Spleen (tissue), 11 donors: ENCODE results near the gene FUT7. TPM values are rescaled to one million over a fixed set of nuclear protein-coding genes. Genes with fewer than 3 reads are reported as not detected.
"Not testable (repeated sequence)": the region's sequence is repeated elsewhere in the genome, so short reads cannot be mapped to it uniquely, and the experiment has no call there.

ENCODE experiments used
- DNase-seq: peaks from one replicate; pipeline ENCODE4 v3.0.0-alpha.2; 2020
- H3K27ac ChIP-seq, 8 donors: fragments of 200-600 bp; sonication (generic) in 7 of 8; 1 replicate in 4 of 8; 2 replicates in 4 of 8; pipeline versions ENCODE4 v1.5.0 to v1.8.0; 2016 to 2021; ENCODE audit warnings: inconsistent platforms in 4 of 8, mild to moderate bottlenecking in 4 of 8, moderate library complexity in 1 of 8
- H3K27me3 ChIP-seq, 7 donors: fragments of 200-600 bp; sonication (generic) in 6 of 7; replicated peaks in 1 of 7; 1 replicate in 4 of 7; 2 replicates in 3 of 7; pipeline versions ENCODE4 v1.5.0 to v1.8.0; 2016 to 2021; ENCODE audit warnings: inconsistent platforms in 3 of 7, mild to moderate bottlenecking in 1 of 7
- H3K36me3 ChIP-seq, 6 donors: fragments of 200-600 bp; sonication (generic) in 5 of 6; 1 replicate in 4 of 6; 2 replicates in 2 of 6; pipeline versions ENCODE4 v1.5.0 to v1.8.0; 2016 to 2021; ENCODE audit warnings: inconsistent platforms in 2 of 6
- H3K4me1 ChIP-seq, 6 donors: fragments of 200-600 bp; sonication (generic) in 5 of 6; 1 replicate in 3 of 6; 2 replicates in 3 of 6; pipeline versions ENCODE4 v1.5.0 to v1.8.0; 2016 to 2021; ENCODE audit warnings: inconsistent platforms in 3 of 6
- H3K4me3 ChIP-seq, 8 donors: fragments of 200-600 bp; sonication (generic) in 7 of 8; 1 replicate in 4 of 8; 2 replicates in 4 of 8; pipeline versions ENCODE4 v1.5.0 to v1.8.0; 2016 to 2021; ENCODE audit warnings: inconsistent platforms in 4 of 8, mild to moderate bottlenecking in 4 of 8, moderate library complexity in 2 of 8
- H3K9me3 ChIP-seq, 8 donors: fragments of 200-600 bp; sonication (generic) in 7 of 8; 1 replicate in 4 of 8; 2 replicates in 4 of 8; pipeline versions ENCODE4 v1.5.0 to v1.8.0; 2016 to 2021; ENCODE audit warnings: inconsistent platforms in 4 of 8
- POLR2A ChIP-seq, 3 donors: fragments of 450-650 bp; IDR thresholded peaks; one replicate each; pipeline ENCODE4 v1.5.1; 2017; ENCODE audit warnings: antibody characterized with exemption in 3 of 3, mild to moderate bottlenecking in 1 of 3
- POLR2AphosphoS5 ChIP-seq, 3 donors: sonication (generic); formaldehyde crosslinking; IDR thresholded peaks; one replicate each; pipeline ENCODE4 v1.5.1; 2017; ENCODE audit warnings: antibody characterized with exemption in 3 of 3
- WGBS, 5 donors: extraction: QIAGEN DNeasy Blood & Tissue Kit in 3 of 5; methylation state at CpG; one replicate each; pipeline versions ENCODE4 v1.1.5 to v1.1.7; 2013 to 2018; 5-methylcytosine and 5-hydroxymethylcytosine counted together
- intact Hi-C: fragments of 100-400 bp; cut with DNase I; formaldehyde crosslinking; loops from one replicate; pipeline ENCODE4 v1.15.0; 2023; ENCODE audit warnings: low total_unique reads
- polyA plus RNA-seq, 3 donors: library from polyadenylated mRNA; stranded (reverse); fragments of 200-250 nt; gene quantifications; one replicate each; pipeline ENCODE4 v1.2.1, GENCODE V29; 2013
- total RNA-seq, 7 donors: library from RNA; depleted of rRNA in 3 of 7; stranded (reverse); fragments of >200 nt in 3 of 7; fragmentation: NEBNext Ultra II Directional in 4 of 7; extraction: Animal tissue kit (Norgen Biotek cat#: 25700) in 4 of 7; gene quantifications; one replicate each; pipeline versions ENCODE4 v1.1.0 to v1.2.1, GENCODE V29; 2016 to 2021
- TF ChIP-seq, protein P1 (sequence below), 11 experiments: fragments of 200-600 bp in 7 of 11; fragments of 450-650 bp in 4 of 11; sonication (generic) in 4 of 11; IDR thresholded peaks in 8 of 11; conservative IDR thresholded peaks in 3 of 11; 1 replicate in 7 of 11; 2 replicates in 4 of 11; pipeline versions ENCODE4 v1.4.0 to v1.8.0; 2016 to 2021; ENCODE audit warnings: antibody characterized with exemption in 11 of 11, inconsistent platforms in 4 of 11, mild to moderate bottlenecking in 1 of 11
- donor health status: healthy with polysubstance abuse.
- donor health status: DM: no; HTN: no; CAD: no; lungs with moderate emphysema.
- donor health status: DM: no; HTN: no; CAD: no.
- donor health status: Bipolar disorder and iron deficiency.
- donor health status: healthy.
- donor health status: DM: no; HTN: no; CAD: no.
- donor health status: DM: yes; HTN: yes; CAD: no.

Gene FUT7
- total and polyA plus RNA-seq, 10 donors = 4.0 to 14.9 (median 6.3) TPM

- DNase-seq = peak; percentile 97
- H3K9me3 ChIP-seq = no peaks in the 10 kb centered on the region
- H3K27ac ChIP-seq = peak overlapping the region; percentile 80 to 94 (median 84)
- peaks cover 0 to 12% (median 0%) of the 10 kb centered on the region in 7 donors for H3K27me3 ChIP-seq
- H3K4me3 ChIP-seq = peak overlapping the region in 7 of 8 donors; percentile 4 to 86 (median 31)
- TF ChIP-seq, protein P1, sequence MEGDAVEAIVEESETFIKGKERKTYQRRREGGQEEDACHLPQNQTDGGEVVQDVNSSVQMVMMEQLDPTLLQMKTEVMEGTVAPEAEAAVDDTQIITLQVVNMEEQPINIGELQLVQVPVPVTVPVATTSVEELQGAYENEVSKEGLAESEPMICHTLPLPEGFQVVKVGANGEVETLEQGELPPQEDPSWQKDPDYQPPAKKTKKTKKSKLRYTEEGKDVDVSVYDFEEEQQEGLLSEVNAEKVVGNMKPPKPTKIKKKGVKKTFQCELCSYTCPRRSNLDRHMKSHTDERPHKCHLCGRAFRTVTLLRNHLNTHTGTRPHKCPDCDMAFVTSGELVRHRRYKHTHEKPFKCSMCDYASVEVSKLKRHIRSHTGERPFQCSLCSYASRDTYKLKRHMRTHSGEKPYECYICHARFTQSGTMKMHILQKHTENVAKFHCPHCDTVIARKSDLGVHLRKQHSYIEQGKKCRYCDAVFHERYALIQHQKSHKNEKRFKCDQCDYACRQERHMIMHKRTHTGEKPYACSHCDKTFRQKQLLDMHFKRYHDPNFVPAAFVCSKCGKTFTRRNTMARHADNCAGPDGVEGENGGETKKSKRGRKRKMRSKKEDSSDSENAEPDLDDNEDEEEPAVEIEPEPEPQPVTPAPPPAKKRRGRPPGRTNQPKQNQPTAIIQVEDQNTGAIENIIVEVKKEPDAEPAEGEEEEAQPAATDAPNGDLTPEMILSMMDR (IDR thresholded peaks at IDR 0.05 in 8 of 11, conservative IDR thresholded peaks at IDR 0.05 in 3 of 11) = peak; percentile 85 to 97 (median 94)
- TF ChIP-seq POLR2A (IDR thresholded peaks at IDR 0.05) = peak in 1 of 3 donors; percentile 20
- peak; percentile 75 to 78 (median 77) for TF ChIP-seq POLR2AphosphoS5 (IDR thresholded peaks at IDR 0.05)
- peaks cover 0 to 33% (median 10%) of the 10 kb centered on the region in 6 donors for H3K36me3 ChIP-seq
- intact Hi-C loops = loop anchor here (5.0 to 10.0 kb wide), 2 partner anchors 90 to 248 kb away; partner anchors contain the start of genes C8G and FBXW5
- peaks cover 39 to 72% (median 59%) of the 10 kb centered on the region in 6 donors for H3K4me1 ChIP-seq
- WGBS, 5 donors = 1 to 8% (median 4%) methylated on average over 16 to 24 of the region's 24 CpGs
Measured at GRCh38 chr9:137034709-137035506, 3.0 kb upstream of the FUT7 start.

DNA sequence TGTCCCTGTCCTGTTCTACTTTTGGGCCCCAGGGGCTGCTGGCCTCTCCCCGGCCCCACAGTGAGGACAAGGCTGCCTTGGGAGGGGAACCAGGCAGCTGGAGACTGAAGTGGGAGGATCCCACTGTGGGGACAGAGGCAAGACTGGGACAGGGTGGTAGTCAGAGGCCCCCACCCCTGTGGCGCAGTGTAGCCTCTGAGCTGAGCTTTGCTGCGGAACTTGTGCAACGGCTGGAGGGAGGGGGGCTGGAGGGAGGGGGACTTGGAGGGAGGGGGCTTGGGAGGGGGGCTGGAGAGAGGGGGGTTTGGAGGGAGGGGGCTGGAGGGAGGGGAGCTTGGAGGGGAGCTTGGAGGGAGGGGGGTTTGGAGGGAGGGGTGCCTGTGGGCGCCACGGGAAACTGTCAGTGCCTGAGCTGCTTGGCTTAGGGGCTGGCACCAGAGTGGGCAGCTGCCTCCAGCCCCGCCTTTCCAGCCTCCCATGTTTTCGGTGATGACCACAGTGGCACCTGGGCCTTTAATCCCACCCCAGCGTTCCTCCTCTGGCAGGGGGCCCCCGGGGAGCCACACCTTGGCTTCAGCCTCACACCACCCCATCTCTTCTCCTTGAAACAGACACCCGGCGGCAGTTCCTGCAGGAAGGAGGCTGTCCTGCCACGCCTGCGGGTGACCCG is 2.3 kb upstream of the FUT7 start:
- no peak for TF ChIP-seq POLR2AphosphoS5 (IDR thresholded peaks at IDR 0.05)
- no peak for TF ChIP-seq POLR2A (IDR thresholded peaks at IDR 0.05)
- TF ChIP-seq, protein P1 (IDR thresholded peaks at IDR 0.05 in 8 of 11, conservative IDR thresholded peaks at IDR 0.05 in 3 of 11) = no peak
- intact Hi-C loops = loop anchor here (10.0 kb wide), 1 partner anchor 89 kb away; the partner anchor contains the start of genes C8G and FBXW5
- Histone ChIP-seq H3K4me1 (peaks cover 46 to 77% (median 66%) of the 10 kb centered on the region in 6 donors), H3K9me3 (no peaks in the 10 kb centered on the region), H3K27ac (peak overlapping the region; percentile 81 to 94 (median 84)), H3K36me3 (peaks cover 0 to 25% (median 8%) of the 10 kb centered on the region in 6 donors), H3K27me3 (peaks cover 0 to 5% (median 0%) of the 10 kb centered on the region in 7 donors), H3K4me3 (peak overlapping the region in 7 of 8 donors; percentile 8 to 86 (median 60))
- peak; percentile 87 for DNase-seq
- 4 to 23% (median 15%) methylated on average over 11 to 15 of the region's 15 CpGs for WGBS, 5 donors

DNA sequence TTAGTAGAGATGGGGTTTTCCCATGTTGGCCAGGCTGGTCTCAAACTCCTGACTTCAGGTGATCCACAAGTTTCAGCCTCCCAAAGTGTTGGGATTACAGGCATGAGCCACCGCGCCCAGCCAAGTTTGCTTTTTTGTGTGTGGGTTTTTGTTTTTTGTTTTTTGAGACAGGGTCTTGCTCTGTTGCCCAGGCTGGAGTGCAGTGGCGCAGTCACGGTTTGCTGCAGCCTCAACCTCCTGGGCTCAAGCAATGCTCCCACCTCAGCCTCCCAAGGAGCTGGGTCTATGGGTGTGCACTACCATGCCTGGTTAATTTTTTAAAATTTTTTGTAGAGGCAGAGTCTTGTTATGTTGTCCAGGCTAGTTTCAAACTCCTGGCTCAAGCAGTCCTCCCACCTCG is 1.6 kb upstream of the FUT7 start:
- peaks cover 0 to 19% (median 2%) of the 10 kb centered on the region in 6 donors for H3K36me3 ChIP-seq
- peak overlapping the region; percentile 2 to 94 (median 84) for H3K27ac ChIP-seq
- not testable (repeated sequence) for DNase-seq, H3K27me3 ChIP-seq, H3K9me3 ChIP-seq
- peak overlapping the region in 7 of 8 donors; percentile 7 to 86 (median 60) for H3K4me3 ChIP-seq
- H3K4me1 ChIP-seq = peaks cover 53 to 84% (median 73%) of the 10 kb centered on the region in 6 donors
- intact Hi-C loops = loop anchor here (10.0 kb wide), 1 partner anchor 89 kb away; the partner anchor contains the start of genes C8G and FBXW5
- whole genome bisulfite sequencing, 5 donors = 63 to 75% (median 66%) methylated on average over 5 of the region's 5 CpGs

DNA sequence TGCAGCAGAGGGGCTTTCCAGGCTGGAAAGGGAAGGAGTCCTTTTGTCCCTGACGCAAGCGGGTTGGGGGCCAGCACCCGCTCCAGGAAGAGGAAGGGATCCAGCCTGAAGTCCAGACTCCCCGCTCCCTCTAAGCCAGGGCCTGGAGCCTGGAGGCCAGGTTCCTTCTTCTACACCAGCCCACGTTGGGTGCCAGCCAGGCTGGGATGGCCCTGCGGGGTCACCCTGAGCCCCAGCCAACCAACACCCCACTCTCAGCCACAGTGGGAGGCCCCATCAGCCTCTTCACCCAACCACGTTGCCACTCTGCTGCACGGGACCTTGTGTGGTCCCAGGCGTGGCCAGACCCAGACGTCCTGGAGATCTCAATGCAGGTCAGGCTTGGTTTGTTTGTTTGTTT is 970 bp upstream of the FUT7 start:
- H3K4me1 ChIP-seq = peaks cover 53 to 86% (median 75%) of the 10 kb centered on the region in 6 donors
- H3K9me3 ChIP-seq = no peaks in the 10 kb centered on the region
- H3K27ac ChIP-seq = peak overlapping the region; percentile 55 to 94 (median 84)
- no peaks in the 10 kb centered on the region for H3K27me3 ChIP-seq
- TF ChIP-seq POLR2A (IDR thresholded peaks at IDR 0.05) (no peak), POLR2AphosphoS5 (IDR thresholded peaks at IDR 0.05) (peak; percentile 63 to 86 (median 72))
- TF ChIP-seq, protein P1 (IDR thresholded peaks at IDR 0.05 in 8 of 11, conservative IDR thresholded peaks at IDR 0.05 in 3 of 11) = no peak
- intact Hi-C loops = loop anchor here (10.0 kb wide), 1 partner anchor 88 kb away; the partner anchor contains the start of genes C8G and FBXW5
- peaks cover 0 to 12% (median 2%) of the 10 kb centered on the region in 6 donors for H3K36me3 ChIP-seq
- WGBS, 5 donors = 36 to 62% (median 44%) methylated on average over 9 to 10 of the region's 10 CpGs
- peak; percentile 92 for DNase-seq
- H3K4me3 ChIP-seq = peak overlapping the region in 6 of 8 donors; percentile 8 to 86 (median 64)
